Measurements from ENCODE around the gene ZMYND10. TPM values are rescaled to one million over a fixed set of nuclear protein-coding genes. Genes with fewer than 3 reads are reported as not detected.

ZMYND10 gene
- total RNA-seq, 6 donors from 2014 or later: 3.1 to 98.7 (median 31.5) TPM

- no peak overlapping the region for H3K27ac ChIP-seq
- ATAC-seq (ENCODE audit: low FRiP score in 2 of 2) (no peak), DNase-seq (peak in 1 of 2 donors; percentile 34)
- 90 to 97% methylated on average over 6 to 13 of the region's 13 CpGs for WGBS, 2 donors
- H3K4me1 ChIP-seq: peaks cover 41 to 63% (median 52%) of the 10 kb centered on the region in 4 donors
- no peak overlapping the region for H3K4me3 ChIP-seq
- peaks cover 0 to 7% (median 6%) of the 10 kb centered on the region in 4 donors for H3K36me3 ChIP-seq
- no peak for TF ChIP-seq EP300 (IDR thresholded peaks at IDR 0.05)
- TF ChIP-seq CTCF (IDR thresholded peaks at IDR 0.05): no peak
- no peak for TF ChIP-seq POLR2A (IDR thresholded peaks at IDR 0.05)
- TF ChIP-seq POLR2AphosphoS5 (IDR thresholded peaks at IDR 0.05): no peak
- no peaks in the 10 kb centered on the region for H3K27me3 ChIP-seq
- no peaks in the 10 kb centered on the region for H3K9me3 ChIP-seq
Measured at GRCh38 chr3:50342813-50343633, 2.5 kb downstream of the ZMYND10 start.

- peak in 1 of 2 donors; percentile 40 for DNase-seq
- Histone ChIP-seq H3K4me1 (peaks cover 37 to 61% (median 54%) of the 10 kb centered on the region in 4 donors), H3K27me3 (no peaks in the 10 kb centered on the region), H3K9me3 (no peaks in the 10 kb centered on the region), H3K4me3 (no peak overlapping the region), H3K27ac (peak overlapping the region in 1 of 4 donors; percentile 97), H3K36me3 (no peaks in the 10 kb centered on the region)
- WGBS, 2 donors: 91 to 93% methylated on average over 10 to 12 of the region's 13 CpGs
- no peak for TF ChIP-seq POLR2A (IDR thresholded peaks at IDR 0.05)
- no peak for ATAC-seq (ENCODE audit: low FRiP score in 2 of 2)
Measured at GRCh38 chr3:50341996-50342650, 3.4 kb downstream of the ZMYND10 start.

GRCh38 chr3:50341537-50341936 lies 4.0 kb downstream of the ZMYND10 start:
- H3K4me3 ChIP-seq: peak overlapping the region in 3 of 4 donors; percentile 53 to 75 (median 74)
- ATAC-seq (ENCODE audit: low FRiP score in 2 of 2) (no peak), DNase-seq (peak in 1 of 2 donors; percentile 38)
- no peaks in the 10 kb centered on the region for H3K36me3 ChIP-seq
- TF ChIP-seq EP300 (IDR thresholded peaks at IDR 0.05) (no peak), POLR2A (IDR thresholded peaks at IDR 0.05) (no peak), CTCF (IDR thresholded peaks at IDR 0.05) (no peak), POLR2AphosphoS5 (IDR thresholded peaks at IDR 0.05) (no peak)
- H3K27me3 ChIP-seq: no peaks in the 10 kb centered on the region
- WGBS, 2 donors: 96 to 100% methylated on average over 6 to 9 of the region's 9 CpGs
- peak overlapping the region; percentile 92 to 99 (median 96) for H3K27ac ChIP-seq
- peaks cover 37 to 60% (median 55%) of the 10 kb centered on the region in 4 donors for H3K4me1 ChIP-seq
- H3K9me3 ChIP-seq: no peaks in the 10 kb centered on the region

- ATAC-seq (ENCODE audit: low FRiP score in 2 of 2) (peak; percentile 70 to 74), DNase-seq (peak; percentile 80 to 95)
- TF ChIP-seq EP300 (IDR thresholded peaks at IDR 0.05) (no peak), CTCF (IDR thresholded peaks at IDR 0.05) (peak in 2 of 6 experiments; percentile 8 to 19), POLR2A (IDR thresholded peaks at IDR 0.05) (peak in 2 of 4 donors; percentile 39 to 90), POLR2AphosphoS5 (IDR thresholded peaks at IDR 0.05) (peak; percentile 49 to 52)
- Histone ChIP-seq H3K4me3 (peak within 1 kb of the TSS; percentile 36 to 75 (median 64)), H3K27ac (peak within 1 kb of the TSS; percentile 92 to 99 (median 96)), H3K4me1 (peaks cover 39 to 63% (median 59%) of the 10 kb centered on the region in 4 donors), H3K9me3 (no peaks in the 10 kb centered on the region), H3K36me3 (no peaks in the 10 kb centered on the region), H3K27me3 (no peaks in the 10 kb centered on the region)
- WGBS, 2 donors: 4% methylated on average over 27 to 73 of the region's 85 CpGs
Measured at GRCh38 chr3:50340448-50341329, 4.8 kb downstream of the ZMYND10 start, which contains the start of gene RASSF1. Gene RASSF1 (minus strand): TSS chr3:50340836. CDS start chr3:50340805, 31 bp downstream.

Data from upper lobe of left lung (tissue), 6 donors.